ENCODE results near the gene PIM3.
"Not testable (repeated sequence)": the region's sequence is repeated elsewhere in the genome, so short reads cannot be mapped to it uniquely, and the experiment has no call there.

PIM3 gene

DNA sequence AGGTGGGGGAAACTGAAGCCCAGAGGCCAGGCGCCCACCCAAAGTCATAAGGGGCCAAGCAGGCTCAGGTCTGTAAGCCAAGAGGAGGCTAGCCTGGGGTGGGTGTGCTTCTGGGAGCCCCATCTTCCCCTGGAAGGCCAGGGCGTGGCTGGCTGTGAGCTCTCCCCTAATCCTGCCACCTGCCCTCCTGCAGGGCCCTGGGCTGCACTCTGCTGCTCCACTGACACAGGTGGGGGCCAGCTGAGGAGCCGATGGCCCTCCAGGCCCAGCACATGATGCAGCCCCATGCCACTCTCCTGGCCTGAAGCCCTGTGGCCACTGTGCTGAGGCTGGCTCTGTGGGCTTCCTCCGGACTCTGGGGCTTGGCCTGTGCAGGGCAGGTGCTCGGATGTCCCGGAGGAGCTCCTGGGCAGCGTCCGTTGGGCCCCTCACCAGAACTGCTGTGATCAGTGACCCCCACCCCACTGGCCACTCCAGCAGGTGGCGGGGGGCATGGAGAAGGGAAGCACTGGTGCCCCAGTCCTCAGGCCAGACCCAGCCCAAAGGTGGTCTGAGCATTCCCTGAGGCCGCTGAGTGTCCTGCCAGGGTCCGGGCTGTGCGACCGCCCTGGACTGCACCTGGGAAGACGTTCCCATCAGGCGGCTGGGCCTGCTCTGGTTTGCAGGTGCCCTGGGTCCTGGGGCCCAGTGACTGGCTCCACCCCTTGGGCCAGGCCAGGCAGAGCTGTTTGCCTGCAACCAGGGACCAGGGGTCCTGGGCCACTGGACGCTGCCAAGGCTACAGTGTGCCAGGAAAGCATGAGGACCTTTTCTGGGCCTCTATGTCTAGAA, 8.5 kb downstream of the PIM3 start:
- DNase-seq, result peak; percentile 59

DNA sequence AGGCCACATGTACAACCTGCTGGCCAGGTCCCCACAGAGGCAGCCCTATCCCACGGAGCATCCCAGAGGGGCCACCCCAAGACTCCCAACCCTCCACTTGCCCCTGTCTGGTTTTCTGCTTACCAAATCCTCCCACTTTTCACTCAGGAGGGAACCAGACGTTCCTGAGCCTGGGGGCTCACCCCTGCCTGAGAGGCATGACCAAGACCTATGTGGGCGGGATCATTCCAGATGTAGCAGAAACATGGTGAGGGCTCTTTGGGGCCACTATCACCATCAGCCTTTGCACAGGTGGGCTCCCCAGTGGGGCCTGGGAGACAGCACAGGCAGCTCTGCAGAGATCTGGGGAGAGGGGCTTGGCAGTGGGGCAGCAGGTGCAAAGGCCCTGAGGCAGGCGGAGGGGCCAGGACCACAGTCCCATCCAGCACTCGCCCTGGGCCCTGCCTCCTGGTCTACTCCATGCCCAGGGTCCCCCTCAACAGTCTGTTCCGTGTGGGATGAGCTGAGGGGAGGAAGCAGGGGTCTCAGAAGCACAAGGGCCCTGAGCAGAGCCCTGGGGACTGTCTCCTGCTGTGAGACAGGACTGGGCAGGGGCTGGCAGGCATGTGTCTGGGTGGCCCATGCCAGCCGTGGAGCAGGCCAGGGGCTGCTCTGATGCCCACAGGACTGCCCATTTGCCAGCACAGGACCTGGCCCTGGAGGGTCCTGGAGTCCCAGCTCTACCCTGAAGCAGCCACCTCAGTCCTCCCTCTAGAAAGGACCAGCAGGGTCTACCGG, 9.4 kb downstream of the PIM3 start:
- peak; percentile 66 for DNase-seq

DNA sequence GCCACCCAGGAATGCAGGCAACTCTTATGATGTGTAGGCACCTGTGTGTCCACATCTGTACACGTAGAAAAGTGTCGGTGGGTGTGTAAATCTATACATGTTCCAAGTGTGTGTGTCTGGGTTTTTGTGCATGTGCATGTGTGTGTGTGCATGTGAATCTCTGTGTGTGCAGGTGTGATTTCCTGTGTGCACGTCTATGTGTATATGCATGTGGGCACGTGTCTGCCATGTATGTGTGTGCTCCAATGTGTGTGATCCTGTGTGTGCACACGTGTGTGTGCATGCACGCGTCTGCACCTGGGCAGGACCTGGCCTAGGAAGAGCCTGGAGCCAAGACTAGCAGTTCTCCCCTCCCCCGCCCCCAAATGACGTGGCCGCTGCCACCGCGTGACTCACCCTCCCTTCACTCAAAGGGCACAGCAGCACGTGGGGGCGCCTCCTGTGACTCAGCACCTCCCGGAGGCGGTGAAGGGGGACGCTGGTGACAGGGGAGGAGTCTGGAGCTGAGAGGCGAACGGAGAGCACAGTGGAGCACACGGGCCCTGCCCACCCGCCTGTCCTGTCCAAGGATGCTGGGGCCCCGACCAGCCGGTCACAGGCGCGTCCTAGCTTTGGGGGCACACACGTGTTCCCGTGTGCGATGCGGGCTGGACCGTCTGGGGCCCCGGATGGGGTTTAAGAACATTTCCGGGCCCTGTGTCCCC, 10.1 kb downstream of the PIM3 start:
- peak; percentile 94 for DNase-seq

DNA sequence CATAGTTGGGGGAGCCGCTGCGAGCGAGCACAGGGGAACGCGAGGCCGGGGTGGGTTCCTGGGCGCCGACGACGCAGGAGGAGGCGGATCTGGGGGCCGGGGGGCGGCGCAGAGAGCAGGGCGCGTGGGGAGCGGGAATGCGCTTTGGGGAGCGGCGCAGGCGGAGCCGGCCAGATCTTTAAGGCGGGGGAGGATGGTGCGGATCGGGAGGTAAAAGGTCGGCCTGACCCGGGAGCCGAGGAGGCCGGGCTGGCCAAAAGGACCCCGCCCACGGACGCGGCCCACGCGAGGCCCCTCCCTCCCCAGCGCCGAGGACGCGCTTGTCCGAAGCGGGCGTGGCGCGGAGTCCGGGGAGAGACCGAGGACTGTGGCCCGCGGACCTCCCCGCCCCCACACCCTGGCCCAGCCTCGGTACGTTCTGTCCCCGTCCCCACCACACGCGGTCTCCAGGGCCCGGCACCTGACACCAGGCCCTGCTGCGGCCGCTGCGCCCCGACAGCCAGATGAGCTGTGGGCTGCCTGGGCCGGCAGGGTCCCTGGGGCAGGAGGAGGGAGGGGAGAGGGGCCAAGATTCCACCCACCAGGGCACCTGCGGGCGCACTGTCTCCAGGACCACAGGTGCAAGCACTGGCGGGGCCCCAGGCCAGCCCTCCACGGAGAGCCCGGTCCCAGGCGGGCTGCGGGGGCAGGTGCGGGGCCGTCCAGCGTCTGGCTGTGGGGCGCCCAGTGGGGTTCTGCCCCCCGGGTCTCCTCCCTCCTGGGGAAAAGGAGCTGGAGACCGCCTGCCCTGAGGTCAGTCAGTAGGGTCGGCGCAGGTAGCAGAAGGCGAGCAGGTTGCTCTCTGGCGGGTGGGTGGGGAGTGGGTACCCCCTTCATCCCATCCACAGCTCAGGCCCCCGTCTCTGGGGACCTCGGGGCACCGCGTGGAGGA, 10.9 kb downstream of the PIM3 start:
- peak; percentile 89 for DNase-seq

DNA sequence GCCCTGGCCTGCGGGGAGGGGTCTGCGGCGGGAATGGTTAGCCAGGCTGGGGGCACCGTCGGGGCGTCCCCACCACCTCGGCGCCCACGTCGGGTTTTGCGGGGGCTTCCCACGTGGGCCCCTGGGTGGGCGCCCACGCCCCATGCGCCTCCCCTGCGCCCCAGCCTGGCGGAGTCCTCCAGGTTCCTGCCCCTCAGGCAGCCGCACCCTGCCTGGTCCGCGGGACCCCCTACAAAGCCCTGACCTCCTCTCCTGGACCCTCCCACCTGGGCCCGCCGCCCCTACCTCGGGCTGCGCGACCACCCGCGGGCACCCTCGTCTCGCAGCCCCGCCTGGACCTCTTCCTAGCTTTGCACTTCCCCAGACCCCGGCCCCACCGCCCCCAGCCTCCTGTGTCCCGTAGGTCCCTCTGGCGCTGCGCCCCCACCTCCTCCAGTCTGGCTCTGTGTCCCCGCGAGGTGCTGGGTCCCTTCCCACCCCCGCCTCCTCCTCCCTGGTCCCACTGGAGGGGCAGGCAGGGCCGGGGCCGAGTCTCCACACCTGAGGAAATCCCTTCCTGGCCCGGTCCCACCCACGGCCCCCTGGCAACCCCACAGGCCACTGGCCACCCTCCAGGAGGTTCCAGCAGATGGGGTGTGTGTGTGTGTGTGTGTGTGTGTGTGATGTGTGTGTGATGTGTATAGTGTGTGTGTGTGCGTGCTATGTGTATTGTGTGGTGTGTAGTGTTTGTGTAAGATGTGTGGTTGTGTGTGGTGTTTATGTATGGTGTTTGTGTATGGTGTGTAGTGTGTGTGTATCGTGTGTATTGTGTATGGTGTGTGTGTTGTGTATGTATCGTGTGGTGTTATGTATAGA, 11.8 kb downstream of the PIM3 start:
- DNase-seq, result peak; percentile 60

DNA sequence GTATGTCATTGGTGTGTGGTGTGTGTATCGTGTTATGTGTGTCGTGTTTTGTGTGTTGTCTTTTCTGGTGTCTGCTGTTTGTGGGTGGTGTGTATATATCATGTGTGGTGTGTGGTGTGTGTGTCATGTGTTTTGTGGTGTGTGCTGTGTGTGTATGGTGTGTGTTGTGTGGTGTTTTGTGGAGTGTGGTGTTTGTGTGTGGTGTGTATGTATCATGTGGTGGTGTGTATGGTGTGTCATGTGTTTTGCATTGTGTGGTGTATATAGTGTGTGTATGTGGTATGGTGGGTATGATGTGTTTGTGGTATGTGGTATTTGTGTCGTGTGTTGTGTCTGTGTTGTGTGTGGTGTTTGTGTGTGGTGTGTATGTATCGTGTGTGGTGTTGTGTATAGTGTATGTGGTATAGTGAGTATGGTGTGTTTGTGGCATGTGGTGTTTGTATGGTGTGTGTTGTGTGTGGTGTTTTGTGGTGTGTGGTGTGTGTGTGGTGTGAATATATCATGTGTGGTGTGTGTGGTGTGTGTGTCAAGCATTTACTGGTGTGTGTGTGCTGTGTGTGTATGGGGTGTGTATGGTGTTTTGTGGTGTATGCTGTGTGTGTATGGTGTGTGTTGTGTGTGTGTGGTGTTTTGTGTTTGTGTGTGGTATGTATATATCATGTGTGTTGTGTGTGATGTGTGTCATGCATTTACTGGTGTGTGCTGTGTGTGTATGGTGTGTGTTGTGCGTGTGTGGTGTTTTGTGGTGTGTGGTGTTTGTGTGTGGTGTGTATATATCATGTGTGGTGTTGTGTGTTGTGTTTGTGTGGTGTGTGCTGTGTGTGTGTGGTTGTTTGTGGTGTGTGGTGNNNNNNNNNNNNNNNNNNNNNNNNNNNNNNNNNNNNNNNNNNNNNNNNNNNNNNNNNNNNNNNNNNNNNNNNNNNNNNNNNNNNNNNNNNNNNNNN, 12.7 kb downstream of the PIM3 start:
- DNase-seq, result no peak

DNA sequence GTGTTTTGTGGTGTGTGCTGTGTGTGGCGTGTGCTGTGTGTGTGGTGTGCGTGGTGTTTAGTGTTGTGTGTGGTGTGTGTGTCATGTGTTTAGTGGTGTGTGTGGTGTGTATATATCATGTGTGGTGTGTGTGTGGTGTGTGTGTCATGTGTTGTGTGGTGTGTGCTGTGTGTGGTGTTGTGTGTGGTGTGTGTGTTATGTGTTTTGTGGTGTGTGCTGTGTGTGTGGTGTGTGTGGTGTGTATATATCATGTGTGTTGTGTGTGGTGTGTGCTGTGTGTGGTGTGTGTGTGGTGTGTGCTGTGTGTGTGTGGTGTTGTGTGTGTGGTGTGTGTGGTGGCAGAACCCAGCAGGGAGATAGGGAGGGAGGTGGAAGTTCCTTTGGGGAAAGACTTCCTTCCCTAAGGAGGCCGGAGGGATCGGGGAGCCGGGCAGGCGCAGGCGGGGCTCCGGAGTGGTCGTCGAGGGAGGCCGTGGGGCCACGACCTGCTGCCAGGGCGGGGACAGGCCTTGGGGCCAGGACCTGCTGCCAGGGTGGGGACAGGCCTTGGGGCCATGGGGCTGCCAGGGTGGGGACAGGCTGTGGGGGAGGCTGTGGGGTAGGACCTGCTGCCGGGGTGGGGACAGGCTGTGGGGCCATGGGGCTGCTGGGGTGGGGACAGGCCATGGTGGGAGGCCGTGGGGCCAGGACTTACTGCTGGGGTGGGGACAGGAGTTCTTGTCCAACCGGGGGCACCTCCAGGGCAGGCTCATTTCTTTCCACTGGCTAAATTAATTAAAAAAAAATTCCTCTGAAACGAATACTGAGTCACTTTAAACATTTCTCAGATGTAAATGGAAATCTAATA, 15.2 kb downstream of the PIM3 start:
- DNase-seq, result peak; percentile 80

DNA sequence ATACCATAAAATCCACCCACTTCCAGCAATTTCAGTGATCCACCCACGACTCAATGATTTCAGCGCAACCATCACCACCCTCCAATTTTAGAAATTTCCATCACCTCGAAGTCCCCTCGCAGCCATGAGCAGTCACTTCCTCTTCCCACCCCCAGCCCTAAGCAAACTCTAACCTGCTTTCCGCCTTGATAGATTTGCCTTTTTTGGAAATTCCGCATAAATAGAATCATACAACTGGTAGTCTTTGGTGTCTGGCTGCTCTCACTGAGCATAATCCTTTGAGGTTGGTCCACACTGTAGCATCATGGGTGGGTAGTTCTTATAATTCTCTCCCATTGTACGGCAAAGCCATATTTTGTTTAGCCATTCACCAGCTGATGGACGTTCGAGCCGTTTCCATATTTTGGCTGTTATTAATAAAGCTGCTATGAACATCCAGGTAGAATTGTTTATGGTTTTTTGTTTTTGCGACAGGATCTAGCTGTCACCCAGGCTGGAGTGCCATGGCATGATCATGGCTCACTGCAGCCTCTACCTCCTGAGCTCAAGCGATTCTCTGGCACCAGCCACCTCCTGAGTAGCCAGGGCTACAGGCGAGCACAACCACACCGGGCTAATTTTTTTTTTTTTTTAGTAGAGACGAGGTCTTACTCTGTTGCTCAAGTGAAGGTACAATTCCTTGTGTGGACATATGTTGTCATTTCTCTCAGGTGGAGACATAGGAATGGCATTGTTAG, 16.0 kb downstream of the PIM3 start:
- DNase-seq, result peak; percentile 57

DNA sequence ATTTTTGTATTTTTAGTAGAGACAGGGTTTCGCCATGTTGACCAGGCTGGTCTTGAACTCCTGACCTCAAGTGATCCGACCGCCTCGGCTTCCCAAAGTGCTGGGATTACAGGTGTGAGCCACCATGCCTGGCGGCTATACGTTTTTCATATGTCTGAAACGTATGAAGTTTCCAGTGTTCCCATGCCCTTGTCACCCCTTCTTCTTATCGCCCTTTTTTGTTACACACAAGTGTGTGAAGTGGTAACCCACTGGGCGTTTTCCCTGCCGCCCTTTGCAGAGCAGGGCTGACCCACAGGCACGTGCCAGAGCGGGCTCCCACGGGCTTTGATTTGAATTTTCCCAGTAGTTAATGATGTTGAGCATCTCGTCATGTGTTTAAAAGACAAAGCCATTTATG, 17.0 kb downstream of the PIM3 start:
- no peak for DNase-seq

DNA sequence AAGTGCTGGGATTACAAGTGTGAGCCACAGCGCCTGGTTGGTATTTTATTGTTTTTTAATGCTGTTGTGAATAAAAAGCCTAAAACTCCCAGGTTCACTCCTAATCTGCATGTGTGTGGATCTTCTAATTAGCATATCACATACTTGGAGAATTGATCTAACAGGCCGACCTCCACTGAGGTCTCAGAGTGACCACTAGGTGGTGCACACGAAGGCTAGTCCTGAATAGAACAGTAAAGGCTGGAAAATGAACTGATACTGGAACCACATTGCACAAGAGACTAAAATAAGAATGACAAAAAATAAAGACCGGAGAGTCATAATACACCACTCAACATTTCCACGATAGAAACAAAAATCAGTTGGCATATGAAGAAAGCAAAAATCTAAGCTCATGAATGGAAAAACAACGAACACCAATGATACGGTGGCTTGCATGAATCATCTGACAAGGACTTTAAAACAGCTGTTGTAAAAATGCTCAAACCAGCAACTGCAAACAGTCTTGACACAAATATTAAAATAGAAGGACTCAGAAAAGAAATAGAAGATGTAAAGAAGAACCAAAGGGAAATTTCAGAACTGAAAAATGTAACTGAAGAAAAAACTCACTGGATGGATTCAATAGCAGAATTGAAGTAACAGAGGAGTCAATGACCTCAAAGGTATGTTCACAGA, 19.2 kb downstream of the PIM3 start:
- DNase-seq, result peak; percentile 58

DNA sequence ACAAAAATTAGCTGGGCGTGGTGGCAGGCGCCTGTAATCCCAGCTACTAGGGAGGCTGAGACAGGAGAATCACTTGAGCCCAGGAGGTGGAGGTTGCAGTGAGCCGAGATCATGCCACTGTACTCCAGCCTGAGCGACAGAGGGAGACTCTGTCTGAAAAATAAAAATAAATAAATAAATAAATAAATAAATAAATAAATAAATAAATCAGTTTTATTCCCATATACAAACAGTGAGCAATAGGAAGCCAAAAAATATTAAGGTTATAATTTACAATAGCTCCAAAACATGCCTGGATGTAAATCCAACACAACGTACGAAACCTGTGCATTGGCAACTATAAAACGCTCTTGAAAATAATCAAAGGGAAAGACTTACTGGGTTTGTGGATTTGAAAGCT, 21.2 kb downstream of the PIM3 start:
- not testable (repeated sequence) for DNase-seq

DNA sequence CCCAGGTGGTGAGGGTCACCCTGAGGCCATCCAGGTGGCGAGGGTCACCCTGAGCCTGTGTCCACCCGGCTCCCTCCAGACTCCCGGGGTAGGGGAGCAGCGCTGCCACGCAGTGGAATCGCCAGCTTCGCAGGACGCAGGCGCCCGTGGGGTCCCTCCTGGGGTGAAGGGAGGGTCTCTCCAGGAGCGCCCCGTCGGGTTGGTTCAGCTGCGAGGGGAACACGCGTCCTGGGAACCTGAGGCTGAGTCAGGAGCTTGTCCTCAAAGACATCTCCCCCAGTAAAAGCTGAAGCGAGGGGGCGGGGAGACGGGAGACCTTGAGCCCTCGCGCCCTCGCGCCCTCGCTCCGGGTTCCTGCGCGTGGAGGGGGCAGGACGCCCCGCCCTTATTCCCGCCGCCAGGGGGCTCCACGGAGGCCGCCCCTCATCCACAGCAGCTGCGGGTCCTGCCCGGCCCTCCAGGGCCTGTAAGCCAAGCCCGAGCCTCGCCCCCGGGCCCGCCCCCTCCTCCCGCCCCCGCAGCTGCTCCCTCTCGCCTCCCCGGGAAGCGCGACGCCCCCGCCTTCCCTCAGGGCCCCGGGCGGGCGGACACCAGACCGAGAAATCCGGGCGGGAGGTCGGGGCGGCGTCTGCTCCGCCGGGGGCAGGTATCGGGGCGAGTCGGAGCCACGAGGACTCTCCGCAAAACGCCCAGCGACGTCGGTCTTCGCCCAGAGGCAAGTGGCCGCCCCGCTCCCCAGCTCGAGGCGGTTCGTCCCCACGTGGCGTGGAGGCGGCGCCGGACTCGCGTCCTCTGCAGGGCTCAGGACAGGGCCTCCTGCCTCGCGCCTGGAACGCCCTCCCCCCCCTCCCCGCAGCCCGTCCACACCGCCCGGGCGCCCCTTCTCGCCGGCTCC, 22.8 kb downstream of the PIM3 start:
- peak; percentile 57 for DNase-seq

DNA sequence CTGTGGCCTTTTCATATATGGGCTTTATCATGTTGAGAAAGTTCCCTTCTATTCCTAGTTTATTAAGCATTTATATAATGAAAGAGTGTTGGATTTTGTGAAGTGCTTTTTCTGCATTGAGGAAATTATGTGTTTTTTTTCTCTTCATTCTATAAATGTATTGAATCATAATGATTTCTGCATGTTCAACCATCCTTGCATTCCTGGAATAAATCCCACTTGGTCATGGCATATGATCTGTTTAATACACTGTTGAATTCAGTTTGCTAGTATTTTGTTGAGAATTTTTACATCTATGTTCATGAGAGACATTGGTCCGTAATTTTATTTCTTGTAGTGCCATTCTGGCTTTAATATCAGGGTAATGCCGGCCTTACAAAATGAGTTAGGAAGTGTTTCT, 25.8 kb downstream of the PIM3 start:
- DNase-seq, result no peak

DNA sequence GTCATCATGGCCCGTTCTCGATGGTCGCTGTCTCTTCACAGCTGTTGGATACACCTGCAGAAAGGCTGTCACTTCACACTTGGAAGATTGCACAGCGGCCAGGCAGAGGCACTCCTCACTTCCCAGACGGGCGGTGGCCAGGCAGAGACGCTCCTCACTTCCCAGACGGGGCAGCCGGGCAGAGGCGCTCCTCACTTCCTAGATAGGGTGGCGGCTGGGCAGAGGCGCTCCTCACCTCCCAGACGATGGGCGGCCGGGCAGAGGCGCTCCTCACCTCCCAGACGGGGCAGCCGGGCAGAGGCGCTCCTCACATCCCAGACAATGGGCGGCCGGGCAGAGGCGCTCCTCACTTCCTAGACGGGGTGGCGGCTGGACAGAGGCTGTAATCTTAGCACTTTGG, 29.3 kb downstream of the PIM3 start:
- DNase-seq, result not testable (repeated sequence)

DNA sequence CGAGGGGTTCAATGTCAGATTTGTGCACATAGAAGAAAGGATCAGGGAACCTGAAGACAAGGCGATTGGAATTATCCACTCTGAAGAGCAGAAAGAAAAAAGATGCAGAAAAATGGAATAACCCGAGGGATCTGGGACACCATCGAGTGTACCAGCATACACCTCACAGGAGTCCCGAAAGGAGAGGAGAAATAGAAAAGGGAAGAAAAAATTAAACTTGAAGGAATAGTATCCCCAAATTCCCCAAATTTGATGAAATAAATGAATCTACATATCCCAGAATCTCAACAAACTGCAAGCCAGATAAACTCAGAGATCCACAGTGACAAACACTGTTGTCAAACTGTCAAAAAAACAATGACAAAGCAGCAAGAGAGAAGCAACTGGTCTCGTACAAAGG, 30.6 kb downstream of the PIM3 start:
- no peak for DNase-seq

DNA sequence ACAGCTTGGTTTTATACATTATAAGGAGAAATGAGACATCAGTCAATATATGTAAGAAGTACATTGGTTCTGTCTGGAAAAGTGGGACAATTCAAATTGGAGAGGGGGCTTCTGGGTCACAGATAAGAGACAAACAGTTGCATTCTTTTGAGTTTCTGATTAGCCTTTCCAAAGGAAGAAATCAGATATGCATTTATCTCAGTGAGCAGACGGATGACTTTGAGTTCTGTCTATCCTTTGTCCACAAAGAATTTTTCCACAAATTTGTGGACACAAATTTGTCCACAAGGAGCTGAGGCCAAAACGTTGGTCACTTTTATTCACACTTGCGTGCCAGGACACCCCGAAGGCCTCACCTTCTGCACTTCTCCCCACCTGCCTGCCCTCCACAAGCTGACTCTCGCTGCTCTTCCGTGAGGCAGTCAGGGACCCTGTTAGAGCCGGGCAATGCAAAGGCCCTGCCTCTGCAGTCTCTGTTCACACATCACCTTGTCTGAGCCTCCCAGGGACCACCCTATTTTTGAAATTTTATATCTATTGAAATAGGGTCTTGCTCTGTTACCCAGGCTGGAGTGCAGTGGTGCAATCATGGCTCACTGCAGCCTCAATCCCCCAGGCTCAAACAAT, 31.4 kb downstream of the PIM3 start:
- DNase-seq, result no peak
